CD4-positive, alpha-beta T cell treated with Interleukin-4 for 4 hours (primary cell): ENCODE measurements around the gene CNGA3.

Experiments used
- DNase-seq: peaks from one replicate; pipeline ENCODE4 v3.0.0-alpha.2; 2020

CNGA3 gene

GRCh38 chr2:98445683-98446581 is 99.7 kb downstream of the CNGA3 start:
- DNase-seq, result peak; percentile 51

DNA sequence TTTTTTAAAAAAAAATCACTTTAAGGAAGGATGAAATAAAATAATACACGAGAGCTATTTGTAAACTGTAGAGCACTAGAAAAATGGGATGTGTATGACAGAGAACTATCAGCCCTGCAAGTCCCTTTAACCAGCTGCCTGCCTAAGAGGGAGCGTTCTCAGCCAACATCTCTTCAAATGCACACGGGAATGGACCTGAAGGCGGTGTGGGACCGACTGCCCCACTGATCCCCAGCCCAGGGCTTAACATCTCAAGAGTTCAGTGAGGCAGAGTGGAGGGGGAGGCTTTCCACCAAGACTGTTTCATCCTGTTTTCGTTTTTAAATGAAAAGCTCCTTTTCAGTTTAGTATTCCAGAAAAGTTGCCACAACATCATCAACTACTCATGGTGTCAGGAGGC is 100.6 kb downstream of the CNGA3 start:
- no peak for DNase-seq
